Brain pericyte (primary cell): Measurements from ENCODE around the gene MCCD1.
"Not testable (repeated sequence)": the region's sequence is repeated elsewhere in the genome, so short reads cannot be mapped to it uniquely, and the experiment has no call there.

Source experiments
- DNase-seq: peaks from one replicate; pipeline ENCODE4 v3.0.0-alpha.2; 2012; ENCODE audit warnings: low read depth, low spot score

The MCCD1 gene, protein sequence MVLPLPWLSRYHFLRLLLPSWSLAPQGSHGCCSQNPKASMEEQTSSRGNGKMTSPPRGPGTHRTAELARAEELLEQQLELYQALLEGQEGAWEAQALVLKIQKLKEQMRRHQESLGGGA

DNA sequence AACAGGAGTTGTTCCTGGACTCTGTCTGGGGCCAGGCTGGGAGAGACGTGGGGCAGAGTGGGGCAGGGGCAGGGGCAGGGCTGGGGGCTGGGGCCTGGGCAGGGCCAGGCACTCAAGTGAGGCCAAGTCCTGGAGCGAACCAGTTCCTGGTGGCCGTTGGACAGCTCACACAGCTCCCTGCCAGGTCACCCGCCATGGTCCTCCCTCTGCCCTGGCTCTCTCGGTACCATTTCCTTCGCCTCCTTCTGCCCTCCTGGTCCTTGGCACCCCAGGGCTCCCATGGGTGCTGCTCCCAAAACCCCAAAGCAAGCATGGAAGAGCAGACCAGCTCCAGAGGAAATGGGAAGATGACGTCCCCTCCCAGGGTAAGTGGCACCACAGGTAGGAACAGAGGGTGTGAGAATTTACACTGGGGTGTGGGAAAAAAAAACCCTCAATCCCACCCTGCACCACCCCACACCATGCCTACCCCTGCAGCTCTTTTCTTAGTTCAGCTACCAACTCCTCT lies at the start of gene MCCD1:
MCCD1 (plus strand) TSS at position 142 of the 508 bp plus-strand sequence; CDS start at position 195, 53 bp downstream.
- no peak for DNase-seq

DNA sequence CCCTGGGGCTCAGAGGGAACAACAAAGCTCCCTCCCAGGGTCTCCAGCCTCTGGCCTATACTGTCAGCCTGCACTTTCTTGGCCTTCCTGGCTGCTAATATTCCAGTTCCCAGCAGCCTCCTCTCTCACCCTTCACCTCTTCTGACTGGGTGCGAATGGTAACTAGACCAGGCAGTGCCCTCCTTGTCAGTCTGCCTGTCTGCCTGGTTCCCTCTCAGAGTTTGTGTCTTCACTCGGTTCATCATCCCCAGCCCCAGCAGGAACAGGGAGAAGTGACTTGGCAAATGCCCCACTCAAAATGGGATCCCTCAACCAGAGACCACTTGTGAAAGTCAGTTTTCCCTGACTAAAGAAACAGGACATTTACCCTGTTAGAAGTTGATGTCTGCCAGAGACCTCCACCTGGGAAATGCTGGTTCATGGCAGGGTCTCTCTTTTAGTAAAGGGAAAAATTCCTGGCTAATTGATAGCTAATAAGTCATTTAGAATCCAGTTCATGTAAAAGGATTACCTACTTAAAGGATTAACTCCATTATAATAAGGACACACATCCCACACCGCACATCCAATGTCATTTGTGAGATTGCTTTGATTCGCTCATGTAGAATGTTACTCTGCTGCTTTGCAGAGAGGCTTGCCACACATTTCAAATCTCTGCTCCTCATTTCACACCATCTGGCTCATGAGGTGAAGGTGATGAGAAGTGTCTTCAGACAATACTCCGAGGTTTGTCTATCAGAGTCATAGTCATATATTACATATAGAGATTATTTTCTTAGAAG lies 49.4 kb upstream of the MCCD1 start:
- no peak for DNase-seq

DNA sequence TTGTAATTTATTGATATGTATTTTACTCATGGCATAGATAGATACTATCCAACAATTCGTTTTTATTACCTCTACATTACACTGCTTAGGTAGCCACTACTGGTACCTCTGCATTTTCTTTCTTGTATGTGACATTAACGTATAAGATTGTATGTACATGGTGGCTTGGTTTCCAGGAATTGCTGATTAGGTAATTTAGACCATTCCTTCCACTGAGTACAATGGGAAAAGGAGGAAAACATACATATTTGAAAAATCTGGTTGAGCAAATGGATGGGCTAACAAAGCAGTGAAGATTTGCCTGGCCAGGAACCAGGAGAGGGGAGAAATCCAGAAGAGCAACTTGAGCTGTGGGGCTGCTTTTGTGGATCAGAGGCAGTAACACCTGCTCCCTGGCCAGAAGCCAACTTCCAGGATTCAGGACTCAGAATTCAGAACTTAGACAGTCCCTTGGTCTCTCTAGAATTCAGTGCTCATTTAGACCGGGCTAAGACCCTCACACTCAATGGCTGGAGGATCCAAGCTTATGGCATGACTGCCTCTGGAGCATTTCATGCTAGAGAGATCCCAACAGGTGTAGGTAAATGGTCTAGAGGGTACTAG lies 48.7 kb upstream of the MCCD1 start:
- DNase-seq: no peak

DNA sequence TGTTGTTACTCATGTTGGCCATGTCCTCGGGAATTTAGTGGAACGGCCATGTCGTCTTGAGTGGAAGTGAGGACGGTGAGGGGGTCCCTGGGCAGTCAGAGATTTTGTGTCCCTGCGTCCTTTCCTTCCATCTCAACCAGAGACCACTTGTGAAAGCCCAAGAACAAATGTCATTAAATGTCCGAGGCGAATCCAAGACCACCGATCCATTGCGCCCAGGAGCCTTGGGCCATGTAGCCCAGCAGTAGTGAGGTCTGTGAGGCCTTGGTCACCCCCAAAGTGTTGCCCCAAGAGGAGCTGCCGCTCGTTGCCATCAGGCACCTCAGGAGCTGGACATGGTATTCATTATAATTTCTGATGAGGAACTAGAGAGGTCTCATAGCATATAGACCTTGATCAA lies 48.2 kb upstream of the MCCD1 start:
- no peak for DNase-seq

DNA sequence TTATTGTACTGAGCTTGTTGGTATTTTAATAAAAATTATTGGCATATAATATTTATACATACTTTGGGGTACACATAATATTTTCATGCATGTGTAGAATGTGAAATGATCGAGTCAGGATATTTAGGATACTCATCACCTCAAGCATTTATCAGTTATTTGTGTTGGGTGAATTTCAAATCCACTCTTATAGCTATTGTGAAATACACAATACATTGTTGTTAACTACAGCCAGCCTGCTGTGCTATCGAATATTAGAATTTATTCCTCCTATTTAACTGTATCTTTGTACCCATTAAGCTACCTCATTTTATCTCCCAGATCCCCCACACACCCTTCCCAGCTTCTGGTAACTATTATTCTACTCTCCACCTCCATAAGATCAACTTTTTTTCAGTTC lies 45.4 kb upstream of the MCCD1 start:
- DNase-seq: no peak

DNA sequence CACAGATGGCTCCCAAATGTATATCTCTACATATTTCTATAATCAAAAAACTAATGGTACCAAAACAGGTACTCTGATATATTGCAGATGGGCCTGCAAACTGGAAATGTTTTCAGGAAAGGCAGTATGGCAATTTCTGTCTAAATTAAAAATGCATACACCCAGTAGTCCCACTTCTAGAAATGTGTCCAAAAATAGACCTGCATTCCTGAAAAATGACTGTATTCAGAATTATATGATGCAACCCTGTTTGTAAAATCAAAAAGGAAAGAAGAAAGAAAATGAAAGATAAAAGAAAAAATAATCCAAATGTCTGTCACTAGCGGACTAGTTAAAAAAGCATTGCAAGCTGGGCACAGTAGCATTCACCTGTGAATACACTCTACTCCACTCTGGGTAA lies 43.7 kb upstream of the MCCD1 start:
- DNase-seq: no peak

DNA sequence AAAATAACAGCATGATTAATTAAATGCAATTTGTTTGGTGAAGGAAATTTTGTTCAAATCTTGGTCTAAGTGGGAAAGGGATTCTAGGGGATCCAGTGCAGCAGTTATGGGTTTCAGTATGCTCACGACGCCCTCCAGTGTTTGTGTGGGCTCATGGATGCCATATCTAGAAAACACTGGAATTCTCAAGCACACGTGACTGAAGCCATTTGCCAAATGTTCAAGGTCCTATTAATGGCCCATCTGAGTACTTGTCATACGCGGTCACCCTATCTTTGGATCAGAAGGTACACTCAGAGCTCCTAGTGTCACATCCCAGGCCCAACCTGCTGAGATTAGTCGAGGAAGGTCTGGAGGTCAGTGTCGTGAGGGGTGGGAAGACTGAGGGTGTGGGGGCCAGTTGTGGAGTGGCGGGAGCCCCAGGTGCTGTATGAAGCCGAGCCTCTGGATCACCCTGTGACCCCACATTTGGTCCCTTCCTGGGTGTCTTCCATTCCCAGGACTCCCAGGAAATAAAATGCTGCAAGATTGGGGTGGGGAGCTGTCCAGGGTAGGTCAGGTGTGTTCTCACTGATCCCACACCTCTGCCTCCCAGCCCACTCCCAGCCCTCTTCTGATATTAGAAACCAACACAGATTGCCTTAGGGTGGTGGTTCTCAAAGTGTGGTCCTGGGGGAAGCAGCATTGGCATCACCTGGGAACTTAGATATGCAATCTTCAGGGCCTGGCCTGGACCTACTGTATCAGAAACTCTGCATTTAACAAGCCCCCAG lies 42.5 kb upstream of the MCCD1 start:
- DNase-seq: not testable (repeated sequence)

DNA sequence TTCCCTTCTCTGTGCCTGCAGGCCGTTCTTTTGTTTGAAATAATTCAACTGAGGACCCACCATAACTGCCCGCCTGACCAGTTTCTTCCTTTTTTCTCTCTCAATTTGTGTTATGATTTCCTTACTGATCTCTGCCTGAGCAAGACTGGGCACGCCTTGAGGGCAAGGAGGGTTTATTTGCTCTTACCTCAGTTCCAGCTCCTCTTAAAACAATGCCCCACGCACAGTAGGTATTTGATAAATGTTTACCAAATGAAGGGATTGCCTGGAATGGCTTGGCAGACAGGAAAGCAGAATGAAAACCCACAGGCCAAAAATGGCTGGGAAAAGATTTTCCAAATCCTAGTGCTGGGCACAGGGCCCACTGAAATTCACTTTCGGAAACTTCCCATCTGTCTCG lies 41.1 kb upstream of the MCCD1 start:
- not testable (repeated sequence) for DNase-seq

DNA sequence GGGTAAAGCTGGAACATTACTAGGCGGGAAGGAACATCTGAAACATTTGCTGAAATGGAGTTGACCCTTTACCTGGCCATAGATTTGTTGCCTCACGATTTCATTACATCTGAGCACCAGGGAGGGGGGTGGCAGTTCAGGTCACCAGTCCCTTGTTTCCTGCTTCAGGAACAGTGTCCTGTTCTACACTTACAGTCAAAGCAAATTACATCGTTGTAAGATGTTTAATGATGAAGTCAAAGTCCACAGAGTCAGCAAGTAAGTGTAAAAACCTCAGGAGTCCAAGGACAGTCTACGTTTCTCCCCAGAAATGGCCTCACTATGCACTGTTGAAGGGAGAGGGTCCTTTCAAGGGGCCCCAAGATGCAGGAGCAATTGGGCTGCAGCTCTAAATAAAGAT lies 39.7 kb upstream of the MCCD1 start:
- DNase-seq: no peak

DNA sequence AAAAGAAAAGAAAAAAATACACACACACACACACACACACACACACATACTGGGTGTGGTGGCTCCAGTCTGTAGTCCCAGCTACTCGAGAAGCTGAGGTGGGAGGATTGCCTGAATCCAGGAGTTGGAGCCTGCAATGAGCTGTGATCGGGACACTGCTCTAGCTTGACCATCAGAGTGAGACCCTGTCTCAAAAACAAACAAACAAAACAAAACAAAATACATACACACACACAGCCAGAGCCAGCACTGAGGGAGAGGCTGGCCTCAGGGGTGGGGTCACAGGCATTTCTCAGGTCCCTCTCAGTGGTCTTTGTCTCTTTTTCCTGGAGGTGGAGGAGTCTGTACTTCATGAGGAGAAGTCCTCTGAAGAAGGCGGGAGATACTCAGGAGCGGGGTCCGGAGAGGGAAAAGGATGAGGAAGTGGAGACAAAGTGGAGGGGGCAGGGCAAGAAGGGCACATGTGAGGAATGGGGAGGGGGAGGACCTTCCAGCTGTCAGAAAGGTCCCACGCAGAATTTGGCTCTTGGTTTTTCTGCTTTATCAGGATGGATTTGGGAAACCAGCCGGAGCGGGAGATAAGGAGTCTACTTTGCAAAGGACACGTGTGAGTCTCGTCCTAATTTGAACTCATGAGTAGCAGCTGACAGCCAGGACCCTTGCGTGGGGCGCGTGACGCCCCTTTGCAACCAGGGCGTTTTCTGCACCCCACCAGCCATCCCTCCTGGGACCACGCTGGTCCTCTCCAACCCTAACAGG lies 38.5 kb upstream of the MCCD1 start:
- no peak for DNase-seq

DNA sequence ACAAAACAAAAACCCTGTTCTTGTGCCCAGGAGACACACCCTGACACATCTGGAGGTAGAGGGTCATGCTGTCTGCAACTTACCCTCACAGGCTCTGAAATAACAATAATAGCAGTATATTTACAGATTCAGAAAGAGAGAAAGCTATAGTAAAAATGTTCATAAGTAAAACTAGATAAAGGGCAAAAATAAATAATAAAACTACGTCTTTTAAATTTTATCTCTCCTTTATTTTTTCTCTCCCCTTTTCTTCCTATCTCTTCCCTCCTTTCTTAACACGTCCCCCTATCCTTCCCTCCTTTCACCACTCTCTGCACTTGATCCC lies 35.2 kb upstream of the MCCD1 start:
- not testable (repeated sequence) for DNase-seq

DNA sequence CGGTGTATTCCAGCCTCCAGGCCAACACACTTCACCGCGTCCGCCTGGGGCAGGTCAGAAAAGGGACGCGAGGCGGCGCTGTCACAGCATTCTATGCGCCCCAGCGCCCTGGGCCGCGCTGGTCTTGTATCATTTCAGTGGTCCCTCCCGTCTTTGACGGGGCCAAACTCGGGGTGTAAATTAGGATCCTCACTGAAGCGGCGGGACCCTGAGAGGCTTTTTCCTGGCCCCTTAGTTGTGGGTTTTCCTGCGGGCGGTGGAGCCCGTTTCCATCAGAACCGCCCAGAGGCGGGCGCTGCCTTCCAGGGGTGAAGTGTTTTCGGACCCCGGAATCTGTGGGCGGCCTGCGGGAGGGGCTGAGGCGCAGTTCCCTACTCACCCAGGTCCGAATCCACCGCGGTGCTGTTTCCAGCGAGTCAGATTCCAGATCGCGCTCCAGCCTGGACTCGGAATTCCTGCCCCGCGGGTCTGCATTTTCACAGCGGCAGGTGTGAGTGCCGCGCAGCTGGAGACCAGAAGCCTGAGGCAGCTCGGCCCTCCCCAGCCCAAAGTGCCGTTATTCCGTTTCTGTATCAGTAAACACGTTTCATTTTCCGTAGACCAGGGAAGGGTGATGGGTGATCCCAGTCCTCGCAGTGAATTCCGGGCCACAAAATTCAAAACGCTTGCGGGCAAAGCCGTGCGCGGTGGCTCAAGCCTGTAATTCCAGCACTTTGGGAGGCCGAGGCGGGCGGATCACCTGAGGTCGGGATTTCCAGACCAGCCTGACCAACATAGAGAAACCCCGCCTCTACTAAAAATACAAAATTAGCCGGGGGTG lies 34.7 kb upstream of the MCCD1 start:
- no peak for DNase-seq

DNA sequence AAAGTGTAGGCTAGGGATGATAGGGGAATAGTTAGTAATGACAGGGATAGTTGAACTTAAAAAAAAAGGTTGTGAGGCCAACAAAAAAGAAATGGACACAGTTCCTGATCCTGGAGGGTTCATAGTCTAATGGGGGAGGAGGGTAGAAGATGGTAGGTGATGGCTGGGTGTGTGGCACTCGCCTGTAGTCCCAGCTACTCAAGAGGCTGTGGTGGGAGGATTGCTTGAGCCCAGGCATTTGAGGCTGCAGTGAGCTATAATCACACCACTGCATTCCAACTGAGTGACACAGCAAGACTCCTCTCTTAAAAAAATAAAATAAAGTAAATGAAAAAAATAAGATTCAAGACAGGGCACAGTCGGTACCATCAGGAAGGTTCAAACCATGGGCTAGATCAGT lies 33.2 kb upstream of the MCCD1 start:
- no peak for DNase-seq

DNA sequence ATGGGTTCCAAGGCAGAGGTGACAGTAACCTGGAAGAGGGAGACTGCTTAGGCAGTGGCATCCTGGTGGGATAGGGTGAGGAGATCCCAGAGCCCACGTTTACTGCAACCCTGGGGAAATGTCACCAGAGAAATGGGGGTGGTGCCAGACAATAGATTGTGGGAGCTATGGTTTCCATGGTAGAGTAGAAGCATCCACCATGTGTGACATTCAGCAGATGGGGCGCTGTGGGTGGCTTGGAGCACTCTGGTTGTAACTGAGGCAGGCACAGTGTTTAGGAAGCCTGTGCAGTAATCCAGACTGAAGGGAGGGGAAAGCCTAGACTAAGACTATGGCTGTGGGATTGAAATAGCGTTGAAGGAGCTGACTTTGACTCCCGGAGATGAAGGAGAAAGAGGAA lies 31.9 kb upstream of the MCCD1 start:
- not testable (repeated sequence) for DNase-seq

DNA sequence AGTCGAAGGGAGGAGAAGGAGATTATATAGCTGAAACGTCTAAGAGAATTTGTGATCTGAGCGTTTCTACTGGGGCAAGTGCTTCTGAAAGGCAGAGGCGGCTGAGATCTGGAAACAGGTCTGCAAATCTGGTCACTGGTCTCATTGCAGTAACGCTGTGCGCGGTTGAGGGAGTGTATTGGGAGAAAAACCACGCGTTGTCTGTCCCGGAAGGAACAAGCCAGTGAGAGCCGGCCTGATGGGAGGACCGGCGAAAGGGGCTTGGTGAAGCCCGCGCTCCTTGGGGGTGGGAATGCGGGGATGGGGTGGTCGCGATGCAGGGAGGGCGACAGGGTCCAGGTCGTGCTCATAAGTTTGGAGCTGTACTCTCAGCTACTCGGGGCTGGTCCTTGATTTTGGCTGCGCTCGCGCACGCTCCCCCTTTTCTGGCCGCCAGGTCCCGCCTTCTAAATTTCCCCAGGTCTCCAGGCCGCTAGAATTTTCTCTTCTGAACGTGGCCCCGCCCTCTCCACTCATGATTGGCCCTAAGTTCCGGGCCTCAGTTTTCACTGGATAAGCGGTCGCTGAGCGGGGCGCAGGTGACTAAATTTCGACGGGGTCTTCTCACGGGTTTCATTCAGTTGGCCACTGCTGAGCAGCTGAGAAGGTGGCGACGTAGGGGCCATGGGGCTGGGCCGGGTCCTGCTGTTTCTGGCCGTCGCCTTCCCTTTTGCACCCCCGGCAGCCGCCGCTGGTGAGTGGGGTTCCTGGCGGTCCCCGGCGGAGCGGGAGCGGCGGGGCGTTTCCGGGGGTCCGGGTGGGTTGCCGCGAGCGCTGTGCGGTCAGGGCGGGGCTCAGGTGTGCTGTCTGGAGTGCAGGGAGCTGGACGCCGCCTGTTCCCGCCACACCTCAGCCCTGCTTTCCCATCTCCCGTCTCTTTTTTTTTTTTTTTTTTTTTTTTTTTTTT lies 31.0 kb upstream of the MCCD1 start, which contains the start of gene MICB:
MICB (plus strand) TSS at position 615 of the 946 bp plus-strand sequence; CDS start at position 664, 49 bp downstream.
- DNase-seq: no peak

DNA sequence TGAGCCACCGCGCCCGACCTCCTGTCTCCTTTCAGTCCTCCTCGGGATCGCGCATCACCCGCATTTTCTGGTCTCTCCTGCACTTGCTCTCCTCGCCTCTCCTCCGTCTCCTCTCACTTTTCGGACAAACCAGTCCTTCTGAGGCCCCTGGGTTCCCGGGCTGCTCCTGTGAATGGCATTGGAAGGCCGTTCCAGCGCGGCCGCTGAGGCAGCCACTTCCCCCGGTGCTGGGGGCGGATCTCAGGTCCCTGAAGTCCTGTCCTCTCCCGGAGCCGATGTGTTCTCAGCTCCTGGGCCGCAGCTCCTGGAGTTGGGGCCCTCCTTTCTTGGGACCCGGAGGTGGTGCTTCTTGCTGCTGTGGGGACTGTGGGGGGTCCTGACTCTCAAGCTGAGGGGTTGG lies 30.0 kb upstream of the MCCD1 start:
- DNase-seq: no peak

DNA sequence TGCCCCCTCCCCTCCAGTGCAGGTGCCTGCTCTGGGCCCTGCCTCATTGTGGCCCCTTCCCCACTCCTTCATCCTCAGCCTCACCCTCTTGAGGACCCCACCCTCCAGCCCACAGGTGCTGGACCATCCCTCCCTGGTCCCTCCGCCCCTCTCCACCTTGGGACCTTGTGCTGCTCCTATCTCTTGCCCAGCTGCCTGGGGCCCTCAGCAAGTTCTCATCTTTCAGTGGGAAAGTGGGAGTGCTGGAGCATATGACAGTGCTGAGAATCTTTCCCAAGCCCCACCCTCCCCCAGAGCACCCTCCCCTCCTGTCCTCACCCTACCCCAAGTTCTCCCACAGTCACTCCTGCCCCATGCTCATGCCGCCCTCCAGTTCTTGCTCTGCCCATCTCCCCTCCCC lies 29.1 kb upstream of the MCCD1 start:
- not testable (repeated sequence) for DNase-seq

DNA sequence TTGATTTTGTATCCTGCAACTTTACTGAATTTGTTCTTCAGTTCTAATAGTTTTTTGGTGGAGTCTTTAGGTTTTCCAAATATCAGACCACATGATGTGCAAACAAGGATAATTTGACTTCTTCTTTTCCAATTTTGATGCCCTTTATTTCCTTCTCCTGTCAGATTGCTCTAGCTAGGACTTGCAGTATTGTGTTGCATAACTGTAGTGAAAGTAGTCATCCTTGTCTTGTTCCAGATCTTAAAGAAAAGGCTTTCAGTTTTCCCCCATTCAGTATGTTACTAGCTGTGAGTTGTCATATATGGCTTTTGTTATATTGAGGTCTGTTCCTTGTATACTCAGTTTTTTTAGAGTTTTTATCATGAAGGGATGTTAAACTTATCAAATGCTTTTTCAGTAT lies 26.2 kb upstream of the MCCD1 start:
- no peak for DNase-seq

DNA sequence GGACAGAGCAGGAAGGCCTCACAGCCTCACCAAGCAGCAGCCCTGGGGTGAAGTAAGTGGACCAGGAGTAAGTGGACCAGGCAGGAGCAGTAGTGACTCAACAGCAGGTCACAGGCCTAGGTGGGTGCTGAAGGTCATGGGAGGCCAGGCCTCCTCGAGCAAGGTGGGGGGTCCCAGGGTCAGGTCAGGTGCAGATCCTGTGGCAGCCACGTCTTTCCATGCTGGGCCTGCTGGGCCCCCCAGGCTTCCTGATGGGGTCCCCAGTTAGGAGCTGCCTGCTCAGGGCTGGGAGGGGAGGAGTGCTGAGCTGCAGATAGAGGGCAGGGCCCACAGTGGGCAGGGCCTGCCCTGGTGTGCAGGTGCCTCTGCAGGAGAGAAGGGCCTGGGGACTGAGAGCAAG lies 19.7 kb upstream of the MCCD1 start:
- not testable (repeated sequence) for DNase-seq
